Left lung (tissue), 10 donors: Measurements from ENCODE around the gene WDR17. TPM values are rescaled to one million over a fixed set of nuclear protein-coding genes. Genes with fewer than 3 reads are reported as not detected.

Source experiments
- ATAC-seq: fragments of 200-7000 bp; cut with Tn5 transposase; one replicate; pipeline ENCODE4 v1.9.1; 2020; ENCODE audit warnings: moderate library complexity
- DNase-seq, 4 donors: peaks; one replicate each; pipeline ENCODE4 v3.0.0-alpha.2; 2013 to 2020
- H3K27ac ChIP-seq, 2 donors: fragments of 200-600 bp; sonication (generic) in 1 of 2; one replicate each; pipeline versions ENCODE4 v1.5.0 to v1.8.0; 2020 to 2021
- H3K27me3 ChIP-seq, 2 donors: fragments of 200-600 bp; sonication (generic) in 1 of 2; one replicate each; pipeline versions ENCODE4 v1.5.0 to v1.8.0; 2020 to 2021
- H3K36me3 ChIP-seq, 2 donors: fragments of 200-600 bp; sonication (generic) in 1 of 2; one replicate each; pipeline versions ENCODE4 v1.5.0 to v1.8.0; 2020 to 2021
- H3K4me1 ChIP-seq, 2 donors: fragments of 200-600 bp; one replicate each; pipeline ENCODE4 v1.8.0; 2021
- H3K4me3 ChIP-seq, 2 donors: fragments of 200-600 bp; sonication (generic) in 1 of 2; one replicate each; pipeline versions ENCODE4 v1.5.0 to v1.8.0; 2020 to 2021; ENCODE audit warnings: mild to moderate bottlenecking in 1 of 2
- H3K9me3 ChIP-seq, 2 donors: fragments of 200-600 bp; sonication (generic) in 1 of 2; one replicate each; pipeline versions ENCODE4 v1.5.0 to v1.8.0; 2020 to 2021
- intact Hi-C, 2 donors: fragments of 100-400 bp; cut with DNase I; formaldehyde crosslinking; loops; one replicate each; pipeline versions ENCODE4 v1.11.2 to v1.14.2; 2022
- polyA plus RNA-seq, 6 donors: library from polyadenylated mRNA; unstranded; fragments of 120-200 nt; gene quantifications; one replicate each; pipeline ENCODE4 v1.2.1, GENCODE V29; 2013; ENCODE audit not compliant: insufficient read length in 6 of 6
- total RNA-seq, 2 donors: library from RNA; stranded (reverse); fragmentation: NEBNext Ultra II Directional; extraction: Animal tissue kit (Norgen Biotek cat#: 25700); gene quantifications; one replicate each; pipeline ENCODE4 v1.2.1, GENCODE V29; 2021
- TF ChIP-seq, protein P1 (sequence below), 2 donors: fragments of 200-600 bp; sonication (generic) in 1 of 2; IDR thresholded peaks; one replicate each; pipeline versions ENCODE4 v1.5.0 to v1.8.0; 2021; ENCODE audit warnings: antibody characterized with exemption in 2 of 2
- donor health status: DM: no; HTN: yes; CAD: no.
- donor health status: DM: no; HTN: no; CAD: no.

The WDR17 gene
- total and polyA plus RNA-seq, 8 donors, result 4.2 to 10.7 (median 7.9) TPM

DNA sequence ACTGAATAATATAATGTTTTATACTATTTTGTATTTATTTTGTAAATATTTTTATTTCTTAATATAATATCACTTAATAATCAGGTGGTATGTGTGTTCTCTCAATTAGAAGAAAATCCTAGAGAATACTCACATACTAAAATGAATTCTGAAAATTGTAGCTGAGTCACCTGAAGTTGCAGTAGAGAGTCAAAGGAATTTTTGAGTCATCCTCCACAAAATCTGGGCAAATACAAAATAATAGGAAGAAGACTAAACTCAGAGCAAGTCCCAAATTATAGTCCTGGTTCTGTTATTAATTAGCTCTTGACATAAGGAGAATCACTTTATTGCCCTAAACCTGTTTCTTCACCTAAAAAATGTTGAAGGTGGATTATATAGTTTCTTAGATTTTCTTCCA is 72.0 kb downstream of the WDR17 start:
- H3K27me3 ChIP-seq, result no peaks in the 10 kb centered on the region
- DNase-seq (no peak), ATAC-seq (no peak)
- no peaks in the 10 kb centered on the region for H3K9me3 ChIP-seq
- no peaks in the 10 kb centered on the region for H3K4me1 ChIP-seq
- no peak overlapping the region for H3K27ac ChIP-seq
- intact Hi-C loops, result no loop called here
- H3K36me3 ChIP-seq, result no peaks in the 10 kb centered on the region
- H3K4me3 ChIP-seq, result no peak overlapping the region
- TF ChIP-seq, protein P1, sequence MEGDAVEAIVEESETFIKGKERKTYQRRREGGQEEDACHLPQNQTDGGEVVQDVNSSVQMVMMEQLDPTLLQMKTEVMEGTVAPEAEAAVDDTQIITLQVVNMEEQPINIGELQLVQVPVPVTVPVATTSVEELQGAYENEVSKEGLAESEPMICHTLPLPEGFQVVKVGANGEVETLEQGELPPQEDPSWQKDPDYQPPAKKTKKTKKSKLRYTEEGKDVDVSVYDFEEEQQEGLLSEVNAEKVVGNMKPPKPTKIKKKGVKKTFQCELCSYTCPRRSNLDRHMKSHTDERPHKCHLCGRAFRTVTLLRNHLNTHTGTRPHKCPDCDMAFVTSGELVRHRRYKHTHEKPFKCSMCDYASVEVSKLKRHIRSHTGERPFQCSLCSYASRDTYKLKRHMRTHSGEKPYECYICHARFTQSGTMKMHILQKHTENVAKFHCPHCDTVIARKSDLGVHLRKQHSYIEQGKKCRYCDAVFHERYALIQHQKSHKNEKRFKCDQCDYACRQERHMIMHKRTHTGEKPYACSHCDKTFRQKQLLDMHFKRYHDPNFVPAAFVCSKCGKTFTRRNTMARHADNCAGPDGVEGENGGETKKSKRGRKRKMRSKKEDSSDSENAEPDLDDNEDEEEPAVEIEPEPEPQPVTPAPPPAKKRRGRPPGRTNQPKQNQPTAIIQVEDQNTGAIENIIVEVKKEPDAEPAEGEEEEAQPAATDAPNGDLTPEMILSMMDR (IDR thresholded peaks at IDR 0.05), result no peak

DNA sequence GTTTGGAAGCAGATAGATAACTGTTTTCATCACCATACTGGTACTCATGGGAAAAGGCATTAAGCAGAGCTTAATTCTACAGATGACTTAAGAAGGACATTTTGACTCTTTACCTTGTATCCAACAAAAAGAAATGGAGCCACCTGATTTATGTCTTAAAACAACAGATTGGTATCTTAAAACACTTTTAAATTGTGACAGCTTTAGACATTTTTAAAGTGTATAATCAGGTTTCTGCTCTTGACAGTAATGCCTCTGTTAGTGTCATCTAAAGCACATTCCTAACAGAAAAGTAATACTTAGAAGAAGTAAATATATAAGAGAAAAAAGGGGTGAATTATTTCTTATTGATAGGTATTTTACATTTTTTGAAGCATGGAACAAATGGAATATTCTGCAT is 73.9 kb downstream of the WDR17 start:
- H3K27ac ChIP-seq, result no peak overlapping the region
- no peak overlapping the region for H3K4me3 ChIP-seq
- intact Hi-C loops, result no loop called here
- no peaks in the 10 kb centered on the region for H3K4me1 ChIP-seq
- no peaks in the 10 kb centered on the region for H3K9me3 ChIP-seq
- no peak for DNase-seq
- TF ChIP-seq, protein P1 (IDR thresholded peaks at IDR 0.05), result no peak
- ATAC-seq, result no peak
- no peaks in the 10 kb centered on the region for H3K36me3 ChIP-seq
- H3K27me3 ChIP-seq, result no peaks in the 10 kb centered on the region

GRCh38 chr4:176142253-176142652 is 76.6 kb downstream of the WDR17 start:
- H3K36me3 ChIP-seq, result no peaks in the 10 kb centered on the region
- intact Hi-C loops, result no loop called here
- no peak overlapping the region for H3K4me3 ChIP-seq
- H3K27me3 ChIP-seq, result no peaks in the 10 kb centered on the region
- TF ChIP-seq, protein P1 (IDR thresholded peaks at IDR 0.05), result no peak
- H3K27ac ChIP-seq, result no peak overlapping the region
- H3K4me1 ChIP-seq, result no peaks in the 10 kb centered on the region
- ATAC-seq (no peak), DNase-seq (no peak)
- no peaks in the 10 kb centered on the region for H3K9me3 ChIP-seq

DNA sequence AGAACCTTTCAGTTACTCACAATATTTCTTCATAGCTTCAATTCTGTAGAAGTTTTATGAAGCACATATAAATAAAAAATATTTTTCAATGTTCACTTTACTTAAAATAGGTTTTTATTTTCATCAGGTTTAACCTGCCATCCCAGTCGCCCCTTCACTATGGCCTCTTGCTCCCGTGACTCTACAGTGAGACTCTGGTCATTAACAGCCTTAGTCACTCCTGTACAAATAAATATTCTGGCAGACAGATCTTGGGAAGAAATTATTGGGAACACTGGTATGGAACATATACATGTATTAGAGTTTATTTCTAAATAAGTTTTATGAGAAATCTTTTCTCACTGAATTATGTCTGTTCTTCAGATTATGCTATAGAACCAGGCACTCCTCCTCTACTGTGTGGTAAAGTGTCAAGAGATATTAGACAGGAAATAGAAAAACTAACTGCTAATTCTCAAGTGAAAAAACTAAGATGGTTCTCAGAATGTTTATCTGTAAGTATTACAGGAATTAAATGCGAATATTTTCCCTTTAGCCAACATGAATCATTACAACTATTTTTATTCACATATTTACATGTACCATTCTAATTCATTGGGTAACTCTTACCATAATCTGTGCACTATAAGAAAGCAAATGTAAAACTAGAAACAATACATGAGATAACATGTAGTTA is 84.2 kb downstream of the WDR17 start:
- no peaks in the 10 kb centered on the region for H3K4me1 ChIP-seq
- no peak for DNase-seq
- no peaks in the 10 kb centered on the region for H3K9me3 ChIP-seq
- no peaks in the 10 kb centered on the region for H3K27me3 ChIP-seq
- no peak for ATAC-seq
- no peak overlapping the region for H3K27ac ChIP-seq
- no peak overlapping the region for H3K4me3 ChIP-seq
- TF ChIP-seq, protein P1 (IDR thresholded peaks at IDR 0.05), result no peak
- no peaks in the 10 kb centered on the region for H3K36me3 ChIP-seq
- intact Hi-C loops, result loop anchor here in 1 of 2 donors (10.0 kb wide), 1 partner anchor 195 kb away; no protein-coding TSS in a partner anchor

DNA sequence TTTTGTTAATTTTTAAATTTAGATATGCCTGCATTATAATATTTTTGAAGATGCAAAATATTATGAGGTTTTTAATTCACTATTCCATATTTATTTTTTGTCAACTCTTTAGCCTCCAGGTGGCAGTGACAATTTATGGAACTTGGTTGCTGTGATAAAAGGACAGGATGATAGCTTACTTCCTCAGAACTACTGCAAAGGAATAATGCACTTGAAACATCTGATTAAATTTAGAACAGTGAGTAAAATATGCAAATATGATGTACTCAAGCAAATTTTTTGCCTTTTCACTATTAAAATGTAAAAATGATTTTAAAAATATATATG is 84.7 kb downstream of the WDR17 start:
- Histone ChIP-seq H3K36me3 (no peaks in the 10 kb centered on the region), H3K27me3 (no peaks in the 10 kb centered on the region), H3K27ac (no peak overlapping the region), H3K4me3 (no peak overlapping the region), H3K9me3 (no peaks in the 10 kb centered on the region), H3K4me1 (no peaks in the 10 kb centered on the region)
- intact Hi-C loops, result loop anchor here in 1 of 2 donors (10.0 kb wide), 1 partner anchor 194 kb away; no protein-coding TSS in a partner anchor
- no peak for ATAC-seq
- TF ChIP-seq, protein P1 (IDR thresholded peaks at IDR 0.05), result no peak
- peak in 1 of 4 donors; percentile 5 for DNase-seq
